Panc1 (cell line): ENCODE measurements around the gene VAT1L.

ENCODE experiments used
- CTCF ChIP-seq: fragments of 450-650 bp; IDR thresholded peaks from 2 replicates; pipeline ENCODE4 v1.5.1; 2017; ENCODE audit warnings: mild to moderate bottlenecking
- POLR2AphosphoS5 ChIP-seq: IDR thresholded peaks from 2 replicates; pipeline ENCODE4 v1.6.1; 2012; ENCODE audit warnings: mild to moderate bottlenecking, low read depth, low read length, moderate library complexity
- TCF7L2 ChIP-seq: IDR thresholded peaks from 2 replicates; pipeline ENCODE4 v1.6.1; 2011; ENCODE audit warnings: mild to moderate bottlenecking, low read depth, low read length, inconsistent platforms

- TF ChIP-seq CTCF (no peak), TCF7L2 (no peak), POLR2AphosphoS5 (no peak)
Observed at GRCh38 chr16:77985111-77985510, 196.7 kb downstream of the VAT1L start.
